DMS 273 (cell line): ENCODE data around the gene TPM2.
A peak's percentile ranks its signal among the peaks of the same experiment; 100 is the strongest.

Experiments
- DNase-seq: peaks from one replicate; lab custom pipeline; 2025; ENCODE audit not compliant: unreplicated experiment; lab: John Stamatoyannopoulos, UW

Gene TPM2

GRCh38 chr9:35696520-35697215, 6.9 kb upstream of the TPM2 start:
- peak; percentile 62 for DNase-seq

DNA sequence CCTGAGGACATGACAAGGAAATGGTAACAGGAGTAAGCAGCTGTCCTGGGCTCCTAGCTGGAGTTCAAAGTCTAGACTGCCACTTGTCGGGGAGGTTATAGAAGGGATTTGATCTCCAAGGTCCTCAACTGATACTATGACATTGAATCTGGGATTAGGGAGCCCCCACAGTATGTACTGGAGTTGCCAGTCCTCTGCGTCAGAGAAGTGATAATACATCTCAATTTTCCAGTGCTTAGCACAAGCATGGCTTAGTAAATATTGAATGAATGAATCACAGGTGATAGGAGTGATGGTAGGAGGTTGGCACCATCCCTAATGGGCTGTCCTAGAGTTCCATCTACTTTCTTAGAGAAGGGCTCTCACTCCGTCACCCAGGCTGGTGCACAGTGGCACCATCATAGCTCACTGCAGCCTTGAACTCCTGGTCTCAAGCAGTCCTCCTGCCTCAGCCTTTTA, 6.2 kb upstream of the TPM2 start:
- DNase-seq: no peak

- no peak for DNase-seq
Measured at GRCh38 chr9:35691757-35692301, 2.1 kb upstream of the TPM2 start.

DNA sequence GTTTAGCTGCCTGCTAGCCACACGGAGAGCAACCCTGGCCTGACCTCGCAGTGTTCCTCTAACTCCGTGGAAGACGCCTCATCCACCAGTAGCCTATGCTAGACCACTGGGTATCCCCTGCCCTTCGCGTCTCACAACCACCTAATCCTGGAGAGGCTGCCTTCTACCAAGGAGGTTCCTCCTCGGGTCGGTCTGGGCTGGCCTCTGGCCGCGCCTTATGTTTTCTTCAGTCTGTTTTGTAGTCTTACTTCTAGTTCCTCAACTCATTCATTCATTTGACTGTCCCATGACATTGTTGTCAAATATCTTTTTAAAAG, 1.6 kb upstream of the TPM2 start:
- no peak for DNase-seq

DNA sequence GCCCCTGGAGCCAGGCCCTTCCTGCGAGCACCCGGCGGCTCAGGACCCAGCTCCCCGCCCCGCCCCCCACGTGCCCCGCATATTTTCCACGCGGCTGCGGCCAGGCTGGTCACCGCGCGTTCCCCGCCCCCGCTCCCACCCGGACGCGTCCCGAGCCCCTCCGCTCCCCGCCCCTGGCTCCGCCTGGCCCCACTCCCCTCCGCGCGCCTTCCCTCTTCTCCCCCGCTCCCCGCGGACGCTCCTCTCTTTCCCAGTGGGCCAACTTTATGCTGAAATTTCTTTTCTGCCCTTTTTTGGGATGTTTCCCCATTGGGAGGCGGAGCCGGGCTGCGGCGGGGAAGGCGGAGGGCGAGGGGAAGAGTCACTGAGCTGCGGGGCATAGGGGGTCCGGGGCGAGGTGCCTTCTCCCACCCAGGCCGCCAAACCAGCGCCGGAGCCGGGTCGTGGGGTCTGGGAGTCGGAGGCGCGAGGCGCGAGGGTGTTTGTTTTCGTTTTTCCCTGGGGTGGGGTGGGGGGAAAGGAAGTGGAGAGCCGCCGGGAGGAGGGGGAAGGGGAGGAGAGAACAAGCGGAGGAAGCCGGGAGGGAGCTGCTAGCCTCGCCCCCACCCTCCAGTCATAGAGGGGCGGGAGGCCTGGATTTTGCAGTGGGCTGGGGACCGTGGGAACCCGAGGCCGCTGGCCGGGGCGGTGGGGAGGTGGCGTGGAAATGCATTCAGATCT, 1.0 kb upstream of the TPM2 start:
- DNase-seq: peak; percentile 73

GRCh38 chr9:35690294-35690613, 529 bp upstream of the TPM2 start:
- DNase-seq: no peak

- peak; percentile 40 for DNase-seq
Measured at GRCh38 chr9:35688558-35689541, 875 bp downstream of the TPM2 start.

GRCh38 chr9:35687972-35688557, 1.7 kb downstream of the TPM2 start:
- no peak for DNase-seq

DNA sequence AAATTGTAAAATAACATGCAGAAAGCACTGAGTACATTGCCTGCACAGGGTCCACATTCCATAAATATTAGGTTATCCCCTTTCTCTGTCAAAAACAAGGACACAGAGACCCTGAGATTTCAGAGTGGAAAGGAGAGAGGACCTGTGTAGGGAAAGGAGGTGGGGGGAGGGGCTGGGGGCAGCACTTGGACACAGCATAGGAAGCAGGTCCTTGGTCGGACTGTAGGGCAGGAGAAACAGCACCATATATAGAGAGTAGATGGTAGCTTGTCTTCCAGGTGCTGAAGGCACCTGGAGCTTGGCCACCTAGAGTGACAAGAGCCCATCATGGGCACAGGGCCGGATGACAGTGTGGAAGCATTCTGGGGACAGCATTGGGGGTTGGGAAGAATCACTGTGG, 2.4 kb downstream of the TPM2 start:
- DNase-seq: no peak

DNA sequence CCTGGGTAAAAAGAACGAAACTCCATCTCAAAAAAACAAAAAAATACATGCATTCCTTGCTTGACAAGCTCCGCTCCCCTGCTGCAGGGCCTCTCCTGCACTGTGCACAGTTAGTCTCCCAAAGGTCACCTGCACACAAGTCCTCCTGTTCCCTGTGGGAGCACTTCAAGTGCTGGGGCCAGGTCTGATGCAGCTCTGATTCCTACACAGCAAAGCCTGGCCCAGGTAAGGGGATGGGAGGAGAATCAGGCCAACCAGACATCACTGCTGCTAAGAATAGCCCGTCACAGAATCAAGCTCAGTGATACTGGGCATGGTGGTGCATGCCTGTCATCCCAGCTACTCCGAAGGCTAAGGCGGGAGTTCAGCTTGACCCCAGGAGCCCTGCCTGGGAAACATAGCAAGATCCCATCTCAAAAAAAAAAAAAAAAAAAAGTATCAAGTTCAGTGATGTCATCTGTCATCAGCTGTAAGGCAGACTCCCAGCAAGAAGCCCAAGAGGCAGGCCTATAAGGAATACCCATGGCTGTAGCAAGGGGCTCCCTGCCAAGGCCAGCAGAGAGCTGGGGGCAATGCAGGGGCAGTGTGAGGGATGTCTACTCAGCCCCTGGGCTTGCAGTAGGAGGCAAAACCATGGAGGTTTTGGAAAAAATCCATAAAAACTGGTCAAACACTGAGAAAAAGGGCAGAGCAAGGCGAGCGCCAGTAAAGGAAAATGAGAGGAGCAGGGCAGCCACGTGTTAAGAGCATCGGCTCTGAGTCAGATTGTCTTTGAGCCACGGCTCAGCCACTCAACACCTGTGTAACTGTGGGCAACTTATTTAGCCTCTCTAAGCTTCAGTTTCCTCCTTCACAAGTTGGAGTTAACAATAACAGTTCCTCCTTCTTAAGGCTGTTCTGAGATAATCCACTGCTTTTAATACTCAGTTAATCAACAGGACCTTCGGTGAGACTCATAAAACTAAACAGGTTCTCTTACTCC, 3.2 kb downstream of the TPM2 start:
- no peak for DNase-seq

DNA sequence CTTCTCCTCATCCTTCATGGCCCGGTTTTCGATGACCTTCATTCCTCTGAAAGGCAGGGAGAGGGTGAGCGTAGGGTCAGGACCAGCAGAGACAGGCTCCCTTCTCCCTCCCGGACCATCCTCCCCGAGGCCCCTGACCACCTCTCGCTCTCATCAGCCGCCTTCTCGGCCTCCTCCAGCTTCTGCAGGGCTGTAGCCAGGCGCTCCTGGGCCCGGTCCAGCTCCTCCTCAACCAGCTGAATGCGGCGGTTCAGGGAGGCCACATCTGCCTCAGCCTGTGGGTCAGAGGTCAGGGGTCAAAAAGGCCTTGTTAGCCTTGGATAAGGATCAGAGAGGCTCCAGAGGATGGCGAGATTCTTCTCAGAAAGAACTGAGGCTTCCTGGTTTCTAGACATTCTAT, 4.2 kb downstream of the TPM2 start:
- no peak for DNase-seq

DNA sequence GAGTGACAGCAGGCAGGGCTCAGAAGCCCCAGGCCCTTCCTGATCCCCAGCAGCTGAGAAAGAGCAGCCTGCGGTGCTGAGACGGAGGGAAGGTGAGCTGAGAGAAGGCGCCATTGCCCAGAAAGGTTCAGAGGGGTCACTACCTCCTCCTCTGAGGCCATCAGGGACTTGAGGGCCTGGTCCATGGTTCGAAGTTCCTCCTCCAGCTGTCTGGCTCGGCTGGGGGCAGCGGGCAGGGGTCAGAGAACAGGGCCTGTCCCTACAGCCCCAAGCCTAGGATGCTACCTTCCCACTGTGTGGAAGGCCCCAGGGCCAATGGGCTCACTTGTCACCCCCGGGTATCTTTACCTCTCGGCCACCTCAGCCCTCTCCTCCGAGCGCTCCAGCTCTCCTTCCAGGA, 4.8 kb downstream of the TPM2 start:
- DNase-seq: no peak

- DNase-seq: no peak
Measured at GRCh38 chr9:35683323-35683722, 6.4 kb downstream of the TPM2 start.

DNA sequence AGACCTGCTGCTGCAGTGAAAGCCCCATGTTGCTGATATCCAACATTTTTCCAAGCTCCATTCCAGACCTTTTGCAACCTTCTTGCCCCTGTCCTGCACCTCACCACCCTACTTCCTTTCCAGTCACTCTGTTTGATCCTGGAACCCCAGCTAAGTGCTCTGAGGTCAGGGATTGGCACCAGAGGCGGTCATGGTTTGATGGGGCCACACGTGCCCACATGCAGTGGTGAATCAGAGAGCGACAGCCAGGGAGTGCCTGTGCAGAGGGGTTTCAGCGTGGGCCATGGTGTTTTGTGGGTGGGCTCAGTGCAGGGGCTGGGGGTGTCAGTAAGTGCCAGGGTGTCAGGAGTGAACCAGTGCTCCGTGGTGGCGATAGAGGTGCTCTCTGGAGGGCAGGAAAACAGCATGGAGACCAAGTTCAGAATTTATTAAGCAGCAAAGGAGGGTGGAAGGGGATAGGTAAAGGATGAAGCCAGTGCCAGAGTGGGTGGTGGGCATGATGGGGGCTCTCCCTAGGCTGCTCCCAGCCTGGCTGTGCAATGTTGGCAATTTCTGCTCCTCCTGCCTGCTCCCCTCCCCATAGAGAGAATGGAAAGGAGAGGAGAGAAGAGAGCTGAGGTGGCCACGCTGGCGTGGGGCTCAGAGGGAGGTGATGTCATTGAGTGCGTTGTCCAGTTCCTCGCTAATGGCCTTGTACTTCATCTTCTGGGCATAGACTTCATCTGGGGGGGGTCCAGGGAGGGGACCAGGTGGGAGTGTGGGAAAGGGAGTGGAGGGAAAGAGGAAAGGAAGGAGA, 7.0 kb downstream of the TPM2 start:
- DNase-seq: no peak

DNA sequence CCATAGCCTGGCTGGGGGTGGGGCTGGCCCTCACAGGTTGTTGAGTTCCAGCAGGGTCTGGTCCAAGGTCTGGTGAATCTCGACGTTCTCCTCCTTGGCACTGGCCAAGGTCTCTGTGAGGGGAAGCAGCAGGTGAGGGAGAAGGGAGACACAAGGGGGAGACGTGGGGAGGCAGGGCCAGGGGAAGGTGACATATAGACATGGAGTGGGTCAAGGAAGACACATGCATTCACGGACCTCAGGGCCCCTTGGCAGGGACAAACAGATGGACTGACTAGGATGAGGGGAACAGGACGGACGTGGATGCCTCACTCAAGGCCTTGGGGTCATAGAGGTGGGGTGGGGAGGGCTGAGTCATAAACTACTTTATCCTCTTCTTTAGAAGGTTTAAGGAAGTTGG, 7.7 kb downstream of the TPM2 start:
- DNase-seq: no peak

DNA sequence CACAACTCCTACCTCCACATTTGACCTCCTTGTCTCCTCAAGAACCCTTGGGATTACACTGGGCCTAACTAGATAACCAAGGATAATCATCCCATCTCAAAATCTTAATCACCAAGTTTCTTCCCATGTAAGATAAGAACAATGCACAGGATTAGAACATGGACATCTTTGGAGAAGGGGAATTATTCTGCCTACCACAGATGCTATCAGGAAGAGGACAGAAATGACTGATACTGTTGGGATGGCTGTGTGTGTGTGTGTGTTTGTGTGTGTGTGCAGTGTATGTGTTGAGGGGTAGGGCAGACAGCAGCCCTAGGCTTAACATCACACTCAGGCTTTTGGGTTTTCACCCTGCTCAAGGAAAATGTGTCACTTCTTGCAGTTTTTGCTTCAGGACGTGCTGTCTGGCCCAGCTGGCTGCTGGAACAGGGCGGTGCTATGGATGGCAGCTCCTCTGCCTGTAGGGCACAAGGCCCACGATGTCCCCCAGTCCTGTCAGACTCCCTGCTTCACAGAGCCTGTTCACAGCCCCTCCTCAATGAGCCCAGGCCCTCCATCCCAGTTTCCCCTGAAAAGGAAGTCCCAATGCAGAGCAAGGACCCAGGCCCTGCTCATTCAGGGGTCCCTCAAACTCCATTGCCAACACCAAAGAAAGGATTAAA, 8.3 kb downstream of the TPM2 start:
- DNase-seq: no peak

GRCh38 chr9:35680331-35681105, 9.2 kb downstream of the TPM2 start:
- no peak for DNase-seq

GRCh38 chr9:35679766-35680330, 9.9 kb downstream of the TPM2 start:
- DNase-seq: no peak
